ENCODE data around the gene RIPK3.

RIPK3 gene

DNA sequence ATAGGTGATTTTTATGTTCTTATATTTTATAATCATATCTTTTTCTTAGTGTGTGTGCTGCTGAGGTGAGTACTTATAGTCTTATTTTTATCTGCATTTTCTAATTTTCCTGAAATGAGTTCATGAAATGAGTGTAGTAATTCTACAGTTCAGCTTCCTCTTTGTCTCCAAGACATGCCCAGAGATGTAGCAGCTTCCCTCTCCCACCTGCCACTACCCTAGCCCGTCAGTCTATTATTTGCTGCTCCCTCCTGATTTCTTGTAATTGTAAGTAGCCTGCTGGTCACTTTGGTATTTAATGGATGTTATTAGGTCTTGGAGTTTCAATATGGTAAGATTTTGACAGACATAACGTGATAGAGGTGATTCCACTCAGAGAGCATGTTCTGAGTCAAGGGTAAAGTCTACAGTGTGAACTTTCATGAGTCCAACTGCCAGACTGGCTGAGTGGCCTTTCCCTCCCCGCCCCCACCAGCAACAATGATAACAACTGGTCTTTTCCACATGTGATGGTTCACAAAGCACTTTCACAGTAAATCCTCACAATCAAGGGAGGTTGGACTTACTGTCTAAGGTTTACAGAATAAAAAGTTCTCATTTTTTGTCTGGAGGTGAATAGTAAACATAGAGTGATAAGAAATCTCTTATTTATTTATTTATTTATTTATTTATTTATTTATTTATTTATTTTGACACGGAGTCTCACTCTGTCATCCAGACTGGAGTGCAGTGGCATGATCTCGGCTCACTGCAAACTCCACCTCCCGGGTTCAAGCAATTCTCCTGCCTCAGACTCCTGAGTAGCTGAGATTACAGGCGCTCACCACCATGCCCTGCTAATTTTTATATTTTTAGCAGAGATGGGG is 4.2 kb upstream of the RIPK3 start:
- no peak for DNase-seq

DNA sequence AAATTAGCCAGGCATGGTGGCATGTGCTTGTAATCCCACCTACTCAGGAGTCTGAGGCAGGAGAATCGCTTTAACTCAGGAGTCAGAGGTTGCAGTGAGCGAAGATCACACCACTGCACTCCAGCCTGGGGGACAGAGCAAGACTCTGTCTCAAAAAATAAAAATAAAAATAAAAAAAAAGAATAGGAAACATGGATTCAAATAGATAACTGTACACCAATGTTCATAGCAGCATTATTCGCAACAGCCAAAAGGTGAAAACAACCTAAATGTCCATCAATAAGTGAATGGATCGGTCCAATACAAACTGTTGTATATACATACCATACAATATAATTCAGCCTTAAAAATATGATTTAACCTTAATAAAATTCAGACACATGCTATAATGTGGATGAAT is 3.1 kb upstream of the RIPK3 start:
- no peak for DNase-seq

- DNase-seq = no peak
Observed at GRCh38 chr14:24340606-24341005, 815 bp upstream of the RIPK3 start.

- DNase-seq = no peak
Observed at GRCh38 chr14:24338843-24339242, 948 bp downstream of the RIPK3 start.

GRCh38 chr14:24337824-24338175 is 2.0 kb downstream of the RIPK3 start:
- DNase-seq = no peak

- no peak for DNase-seq
Observed at GRCh38 chr14:24337144-24337823, 2.5 kb downstream of the RIPK3 start.

- no peak for DNase-seq
Observed at GRCh38 chr14:24335461-24336171, 4.2 kb downstream of the RIPK3 start.

GRCh38 chr14:24334431-24335291 is 5.1 kb downstream of the RIPK3 start, which contains the start of gene ADCY4:
Gene ADCY4 (minus strand): TSS chr14:24335071. CDS start chr14:24334652, 419 bp downstream.
- no peak for DNase-seq

DNA sequence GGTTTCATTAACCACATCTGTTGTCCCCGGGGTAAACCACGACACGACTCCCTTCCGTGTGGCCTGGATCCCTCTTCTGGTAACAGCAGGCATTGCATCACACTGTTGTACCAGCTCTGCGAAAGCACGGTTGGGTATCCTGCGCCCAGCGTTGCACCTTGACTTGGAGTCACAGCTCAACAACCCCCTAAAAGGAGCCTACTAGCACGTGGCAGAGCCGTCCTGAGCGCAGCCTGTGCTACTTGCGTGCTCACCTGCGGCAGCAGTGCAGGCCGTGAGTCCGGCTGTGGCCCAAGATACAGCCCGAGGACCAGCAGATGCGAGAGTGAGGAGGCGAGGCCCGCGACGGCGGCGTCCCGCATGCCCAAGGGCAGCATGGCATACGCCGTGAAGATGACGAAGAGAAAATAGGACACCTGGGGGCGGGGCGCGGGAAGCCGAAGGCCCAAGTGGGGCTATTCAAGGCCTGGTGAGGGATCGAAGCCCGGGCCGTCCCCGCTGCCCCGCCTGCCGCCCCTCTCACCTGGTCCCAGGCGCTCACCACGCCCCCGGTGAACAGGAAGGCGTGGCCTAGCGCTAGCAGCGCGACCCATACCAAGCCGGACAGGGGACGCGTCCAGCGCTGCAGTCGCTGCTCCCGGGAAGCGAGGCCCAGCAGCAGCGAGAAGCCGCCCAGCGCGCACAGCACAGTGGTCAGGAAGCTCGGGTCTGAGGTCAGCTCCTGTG is 7.4 kb downstream of the RIPK3 start:
- DNase-seq = peak in 6 of 14 donors; percentile 16 to 53 (median 33)

DNA sequence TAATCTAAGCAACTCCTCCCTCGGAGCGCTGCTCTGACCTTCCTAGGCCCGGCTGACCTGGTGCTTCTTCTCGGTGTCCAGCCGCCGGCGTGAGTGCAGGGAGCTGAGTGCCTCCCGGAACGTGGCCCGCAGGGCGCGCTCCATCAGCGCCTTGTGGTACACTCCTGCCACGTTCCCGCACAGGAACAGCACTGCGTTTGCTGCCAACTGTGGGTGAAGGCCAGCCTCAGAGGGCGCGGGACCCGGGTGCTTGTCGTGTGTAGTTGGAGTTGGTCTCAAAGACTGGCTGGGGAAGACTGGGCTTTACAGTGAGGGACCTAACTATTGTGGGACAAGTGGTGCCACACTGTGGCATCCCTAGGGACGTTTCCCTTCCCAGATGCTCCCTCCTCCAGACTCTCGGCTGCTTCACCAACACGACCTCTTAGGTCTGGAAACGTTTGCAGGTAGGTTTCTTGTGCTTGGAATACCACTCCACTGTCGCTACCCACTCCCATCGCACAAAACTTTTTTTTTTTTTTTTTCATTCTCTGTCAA is 8.0 kb downstream of the RIPK3 start:
- DNase-seq = no peak

DNA sequence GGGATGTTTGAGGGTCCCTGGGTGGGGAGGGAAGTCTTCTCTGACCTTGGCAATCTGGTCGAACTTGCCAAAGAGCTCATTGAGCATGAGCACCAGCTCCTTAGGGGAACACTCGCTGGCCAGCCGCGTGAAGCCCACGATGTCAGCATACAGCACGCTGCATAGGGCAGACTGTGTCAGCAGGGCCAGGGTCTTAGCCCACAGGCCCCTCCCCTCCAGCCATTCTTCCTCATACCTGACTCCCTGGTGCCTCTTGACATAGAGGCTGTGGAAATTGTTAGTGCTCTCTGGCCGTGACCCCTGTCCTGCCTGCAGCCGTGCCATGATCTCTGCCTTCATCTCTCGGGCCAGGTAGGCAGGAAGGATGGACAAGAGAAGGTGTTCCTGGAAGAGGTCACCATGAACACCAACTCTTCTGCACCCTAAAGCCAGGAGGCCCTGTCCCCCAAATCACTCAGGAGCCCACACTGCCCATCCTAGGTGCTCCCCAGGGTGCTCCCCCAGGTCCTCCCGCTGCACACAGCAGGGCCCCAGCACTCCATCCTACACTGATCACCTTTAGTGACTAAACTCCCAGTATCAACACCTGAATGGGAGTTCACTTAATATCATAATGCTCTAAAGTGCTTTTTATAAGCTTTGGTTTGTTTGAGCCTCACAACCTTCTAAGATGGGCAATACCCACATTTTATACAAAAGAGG is 8.7 kb downstream of the RIPK3 start:
- no peak for DNase-seq

- DNase-seq = peak in 1 of 14 donors; percentile 59
Observed at GRCh38 chr14:24329736-24330135, 10.1 kb downstream of the RIPK3 start.

GRCh38 chr14:24329073-24329663 is 10.6 kb downstream of the RIPK3 start:
- no peak for DNase-seq

- peak in 1 of 14 donors; percentile 12 for DNase-seq
Observed at GRCh38 chr14:24327914-24328313, 11.9 kb downstream of the RIPK3 start.

DNA sequence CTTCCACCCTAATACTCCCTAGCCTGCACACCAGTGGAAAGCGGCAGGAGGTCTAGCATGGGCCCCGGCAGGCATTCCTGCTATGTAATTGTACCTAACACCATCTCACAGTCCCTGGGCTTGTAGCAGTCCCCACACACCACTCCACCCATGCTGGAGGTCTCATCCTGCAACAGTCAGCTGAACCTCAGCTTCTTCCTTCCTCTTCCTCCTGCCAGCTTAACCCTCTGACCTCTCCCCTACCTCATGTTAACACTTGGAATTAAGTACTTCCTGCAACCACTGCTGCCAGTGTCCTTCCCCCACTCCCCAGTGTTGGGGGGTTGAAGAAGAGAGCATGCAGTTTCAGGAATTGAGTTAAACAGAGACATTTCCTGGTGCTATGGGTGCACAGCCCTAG is 12.5 kb downstream of the RIPK3 start:
- DNase-seq = no peak

DNA sequence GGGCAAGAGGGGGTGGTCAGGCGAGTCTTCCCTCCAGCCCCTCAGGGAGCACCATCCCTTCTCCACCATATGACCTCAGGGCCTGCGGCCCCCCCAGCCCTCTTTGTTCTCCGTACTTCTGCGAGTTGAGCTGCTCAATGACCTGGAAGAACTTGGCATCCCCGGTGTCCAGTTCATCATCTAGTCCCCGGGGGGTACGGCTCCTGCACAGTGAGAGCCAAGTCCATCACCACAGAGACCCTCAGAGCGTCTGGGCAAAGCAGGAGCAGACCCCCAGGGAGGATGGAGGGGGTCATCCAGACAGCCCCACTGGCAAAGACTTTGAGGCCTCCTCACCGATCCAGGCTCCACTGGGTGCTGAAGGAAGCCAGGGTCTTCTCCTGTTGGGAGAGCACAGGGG is 13.8 kb downstream of the RIPK3 start:
- no peak for DNase-seq

DNA sequence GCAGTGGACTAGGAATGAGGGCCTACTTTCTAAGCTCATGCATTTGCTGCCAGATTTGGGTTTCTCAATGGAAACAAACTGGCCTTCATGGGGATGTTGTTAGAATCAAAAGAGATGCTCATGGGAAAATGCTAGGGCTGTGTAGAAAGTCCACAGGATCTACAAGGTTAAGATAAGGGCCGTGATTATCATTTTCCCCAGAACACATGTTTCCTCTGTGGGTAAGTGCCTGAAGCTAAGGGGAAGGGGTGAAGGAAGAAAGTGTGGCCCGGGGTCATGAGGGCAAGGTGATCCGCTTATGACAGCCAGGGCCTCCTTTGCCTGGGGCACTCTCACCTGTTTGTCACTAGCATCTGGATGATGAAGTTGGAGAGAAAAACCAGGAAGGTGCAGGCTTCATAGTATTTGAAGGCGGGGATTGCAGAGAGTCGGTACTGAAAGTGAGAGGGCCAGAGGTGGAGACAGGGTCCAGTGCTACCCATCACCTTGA is 14.7 kb downstream of the RIPK3 start:
- DNase-seq = no peak

- DNase-seq = no peak
Observed at GRCh38 chr14:24324024-24324423, 15.8 kb downstream of the RIPK3 start.

GRCh38 chr14:24323341-24323740 is 16.4 kb downstream of the RIPK3 start:
- DNase-seq = no peak

DNA sequence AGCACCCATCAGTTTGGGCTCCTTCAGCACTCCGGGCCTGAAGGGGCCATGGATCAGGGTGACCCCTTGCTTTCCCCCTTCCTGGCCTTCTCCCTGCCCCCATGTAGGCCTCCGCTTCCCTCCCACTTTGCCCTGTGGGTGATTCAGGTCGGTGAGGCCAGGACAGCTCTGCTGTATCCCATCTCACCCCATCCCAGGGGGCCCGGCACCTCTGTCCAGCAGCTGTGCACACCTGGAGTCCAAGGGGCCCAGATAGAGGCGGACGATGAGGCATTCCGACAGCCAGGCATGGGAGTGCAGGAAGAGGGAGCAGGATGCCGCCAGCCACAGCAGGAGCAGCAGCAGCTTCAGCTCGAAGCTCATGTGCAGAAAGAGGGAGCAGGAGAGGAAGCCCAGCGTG is 17.1 kb downstream of the RIPK3 start:
- no peak for DNase-seq

All from C1 segment of cervical spinal cord (tissue), 14 donors.